Measurements from ENCODE around the gene STRA8. TPM values are rescaled to one million over a fixed set of nuclear protein-coding genes. Genes with fewer than 3 reads are reported as not detected.

STRA8 gene
- total and polyA plus RNA-seq, 2 of the 13 experiments (the other 11 are each of a cell fraction or from before 2014, with no cell fraction given): not detected

- ATAC-seq (no peak), DNase-seq (ENCODE audit: low spot score) (no peak), FAIRE-seq (no peak)
- in situ Hi-C loops (cut with HindIII; ENCODE audit: extremely low pct_ligation_motif_present, low pct_unique_long_range_greater_than_20kb) (no loop called here), intact Hi-C loops (cut with micrococcal nuclease; ENCODE audit: unreplicated experiment) (no loop called here)
- CTCF ChIA-PET (ENCODE audit: low intra/inter-chr PET ratio, low total read pairs): no interaction called here
- H3K4me3 ChIP-seq (replicated peaks in 1 of 3; ENCODE audit: insufficient read depth in 1 of 3, low read depth in 2 of 3, low read length in 3 of 3): no peak overlapping the region
- H3K79me2 ChIP-seq (ENCODE audit: insufficient read depth, low read length): no peaks in the 10 kb centered on the region
- POLR2A ChIA-PET: no interaction called here
- H3K27ac ChIP-seq (ENCODE audit: extremely low read length, insufficient read depth, low read length): no peak overlapping the region
- no peak overlapping the region for H3K4me2 ChIP-seq (ENCODE audit: low read depth, low read length)
- peaks cover 32% of the 10 kb centered on the region for H3K4me1 ChIP-seq (ENCODE audit: insufficient read depth, low read length)
- H3K9ac ChIP-seq (ENCODE audit: insufficient read depth, low read depth, low read length): no peak overlapping the region
- no peaks in the 10 kb centered on the region for H3K9me3 ChIP-seq (ENCODE audit: low read length)
- BruUV-seq (replicated peaks): no TSS peak
- no peak overlapping the region for H2AFZ ChIP-seq (ENCODE audit: low read length)
- no peak for TF ChIP-seq ZNF263 (CRISPR knock-in tag; IDR thresholded peaks at IDR 0.05)
- no peak for TF ChIP-seq POLR2AphosphoS2 (IDR thresholded peaks at IDR 0.05; ENCODE audit: low read depth, low read length)
- 93% methylated on average over 5 of the region's 5 CpGs for WGBS (ENCODE audit: low lambda C conversion rate)
- no peaks in the 10 kb centered on the region for H3K27me3 ChIP-seq (ENCODE audit: control insufficient read depth in 1 of 2, insufficient read depth in 2 of 2, low read length in 2 of 2)
- peaks cover 8 to 25% of the 10 kb centered on the region in 2 experiments for H3K36me3 ChIP-seq (replicated peaks in 1 of 2; ENCODE audit: control insufficient read depth in 1 of 2, insufficient read depth in 2 of 2, low read length in 2 of 2)
- H4K20me1 ChIP-seq (ENCODE audit: insufficient read depth, low read length): no peaks in the 10 kb centered on the region
These were observed 28.8 kb upstream of the STRA8 start for GRCh38 chr7:135204876-135205275.

DNA sequence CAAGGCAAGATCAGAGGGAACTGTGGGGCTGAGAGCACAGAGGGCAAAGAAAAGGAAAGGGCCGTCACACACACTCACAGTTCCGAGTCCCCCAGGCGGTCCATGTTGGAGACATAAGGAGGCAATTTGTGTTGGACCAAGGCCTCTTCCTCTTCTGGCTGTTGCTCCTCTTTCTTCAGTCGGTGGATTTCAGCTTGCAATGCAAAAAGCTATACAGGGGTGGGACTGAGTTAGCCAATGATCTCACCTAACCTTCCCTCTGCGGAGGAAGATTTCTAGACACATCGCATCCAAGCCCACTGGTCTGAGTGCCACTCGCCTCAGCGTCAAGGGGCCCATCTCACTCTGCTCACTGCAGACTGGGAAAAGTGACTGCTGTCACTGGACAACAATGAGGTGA, 27.8 kb upstream of the STRA8 start:
- CTCF ChIA-PET (ENCODE audit: low intra/inter-chr PET ratio, low total read pairs): no interaction called here
- POLR2A ChIA-PET: no interaction called here
- no peak overlapping the region for H3K27ac ChIP-seq (ENCODE audit: extremely low read length, insufficient read depth, low read length)
- ATAC-seq (no peak), FAIRE-seq (no peak), DNase-seq (ENCODE audit: low spot score) (no peak)
- peaks cover 40% of the 10 kb centered on the region for H3K4me1 ChIP-seq (ENCODE audit: insufficient read depth, low read length)
- no TSS peak for BruUV-seq (replicated peaks)
- no peak overlapping the region for H3K9ac ChIP-seq (ENCODE audit: insufficient read depth, low read depth, low read length)
- no peak overlapping the region for H2AFZ ChIP-seq (ENCODE audit: low read length)
- WGBS (ENCODE audit: low lambda C conversion rate): 96% methylated on average over 7 of the region's 8 CpGs
- H3K79me2 ChIP-seq (ENCODE audit: insufficient read depth, low read length): peaks cover 6% of the 10 kb centered on the region
- intact Hi-C loops (cut with micrococcal nuclease; ENCODE audit: unreplicated experiment) (no loop called here), in situ Hi-C loops (cut with HindIII; ENCODE audit: extremely low pct_ligation_motif_present, low pct_unique_long_range_greater_than_20kb) (no loop called here)
- H3K36me3 ChIP-seq (replicated peaks in 1 of 2; ENCODE audit: control insufficient read depth in 1 of 2, insufficient read depth in 2 of 2, low read length in 2 of 2): peaks cover 8 to 24% of the 10 kb centered on the region in 2 experiments
- H3K9me3 ChIP-seq (ENCODE audit: low read length): no peaks in the 10 kb centered on the region
- H3K4me3 ChIP-seq (replicated peaks in 1 of 3; ENCODE audit: insufficient read depth in 1 of 3, low read depth in 2 of 3, low read length in 3 of 3): no peak overlapping the region
- no peaks in the 10 kb centered on the region; a peak in 1 of 5 replicates for H3K27me3 ChIP-seq (ENCODE audit: control insufficient read depth in 1 of 2, insufficient read depth in 2 of 2, low read length in 2 of 2)
- no peak overlapping the region for H3K4me2 ChIP-seq (ENCODE audit: low read depth, low read length)
- H4K20me1 ChIP-seq (ENCODE audit: insufficient read depth, low read length): no peaks in the 10 kb centered on the region
- TF ChIP-seq, protein P1, sequence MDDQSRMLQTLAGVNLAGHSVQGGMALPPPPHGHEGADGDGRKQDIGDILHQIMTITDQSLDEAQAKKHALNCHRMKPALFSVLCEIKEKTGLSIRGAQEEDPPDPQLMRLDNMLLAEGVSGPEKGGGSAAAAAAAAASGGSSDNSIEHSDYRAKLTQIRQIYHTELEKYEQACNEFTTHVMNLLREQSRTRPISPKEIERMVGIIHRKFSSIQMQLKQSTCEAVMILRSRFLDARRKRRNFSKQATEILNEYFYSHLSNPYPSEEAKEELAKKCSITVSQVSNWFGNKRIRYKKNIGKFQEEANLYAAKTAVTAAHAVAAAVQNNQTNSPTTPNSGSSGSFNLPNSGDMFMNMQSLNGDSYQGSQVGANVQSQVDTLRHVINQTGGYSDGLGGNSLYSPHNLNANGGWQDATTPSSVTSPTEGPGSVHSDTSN (CRISPR knock-in tag; IDR thresholded peaks at IDR 0.05; ENCODE audit: borderline replicate concordance): no peak
- TF ChIP-seq, protein P2, sequence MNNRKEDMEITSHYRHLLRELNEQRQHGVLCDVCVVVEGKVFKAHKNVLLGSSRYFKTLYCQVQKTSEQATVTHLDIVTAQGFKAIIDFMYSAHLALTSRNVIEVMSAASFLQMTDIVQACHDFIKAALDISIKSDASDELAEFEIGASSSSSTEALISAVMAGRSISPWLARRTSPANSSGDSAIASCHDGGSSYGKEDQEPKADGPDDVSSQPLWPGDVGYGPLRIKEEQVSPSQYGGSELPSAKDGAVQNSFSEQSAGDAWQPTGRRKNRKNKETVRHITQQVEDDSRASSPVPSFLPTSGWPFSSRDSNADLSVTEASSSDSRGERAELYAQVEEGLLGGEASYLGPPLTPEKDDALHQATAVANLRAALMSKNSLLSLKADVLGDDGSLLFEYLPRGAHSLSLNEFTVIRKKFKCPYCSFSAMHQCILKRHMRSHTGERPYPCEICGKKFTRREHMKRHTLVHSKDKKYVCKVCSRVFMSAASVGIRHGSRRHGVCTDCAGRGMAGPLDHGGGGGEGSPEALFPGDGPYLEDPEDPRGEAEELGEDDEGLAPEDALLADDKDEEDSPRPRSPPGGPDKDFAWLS (CRISPR knock-in tag; IDR thresholded peaks at IDR 0.05; ENCODE audit: borderline replicate concordance): no peak
- TF ChIP-seq POLR2A (IDR thresholded peaks at IDR 0.05; ENCODE audit: insufficient read depth in 1 of 2, low read depth in 2 of 2, low read length in 2 of 2) (no peak), CREB1 (IDR thresholded peaks at IDR 0.05) (no peak), CREB1 (CRISPR knock-in tag; IDR thresholded peaks at IDR 0.05) (no peak), ZNF670 (CRISPR knock-in tag; IDR thresholded peaks at IDR 0.05; ENCODE audit: borderline replicate concordance) (no peak), ZGPAT (CRISPR knock-in tag; IDR thresholded peaks at IDR 0.05) (no peak), ZZZ3 (CRISPR knock-in tag; IDR thresholded peaks at IDR 0.05; ENCODE audit: borderline replicate concordance) (no peak), FOXP1 (IDR thresholded peaks at IDR 0.05) (no peak), FOXP1 (CRISPR knock-in tag; IDR thresholded peaks at IDR 0.05) (no peak), ETV5 (CRISPR knock-in tag; IDR thresholded peaks at IDR 0.05; ENCODE audit: borderline replicate concordance) (no peak), TAF15 (IDR thresholded peaks at IDR 0.05; ENCODE audit: low read depth, low read length, poor library complexity, severe bottlenecking) (no peak), MIXL1 (CRISPR knock-in tag; IDR thresholded peaks at IDR 0.05) (no peak), TBP (CRISPR knock-in tag; IDR thresholded peaks at IDR 0.05) (no peak), ZBTB20 (CRISPR knock-in tag; IDR thresholded peaks at IDR 0.05; ENCODE audit: borderline replicate concordance, low read depth) (no peak)
